ENCODE results near the gene SLC3A2.

- TF ChIP-seq GATA3 (IDR thresholded peaks at IDR 0.05; ENCODE audit: low read depth, low read length) (no peak), GATA2 (IDR thresholded peaks at IDR 0.05; ENCODE audit: low read depth, low read length) (no peak)
Observed at GRCh38 chr11:62912268-62912667, 31.6 kb downstream of the SLC3A2 start.
